CD14-positive monocyte (primary cell): Measurements from ENCODE around the gene OR10G4. TPM values are rescaled to one million over a fixed set of nuclear protein-coding genes. Genes with fewer than 3 reads are reported as not detected.

Experiments used
- DNase-seq, 3 donors: peaks; one replicate each; pipeline ENCODE4 v3.0.0-alpha.2; 2011 to 2022
- H2AFZ ChIP-seq: 2 replicates; pipeline ENCODE4 v1.6.0; 2012; ENCODE audit warnings: mild to moderate bottlenecking, low read depth, low read length, inconsistent platforms; ENCODE audit not compliant: insufficient read depth, poor library complexity, severe bottlenecking
- H3K27ac ChIP-seq, 2 donors: 1 replicate in 1 of 2; 2 replicates in 1 of 2; pipeline ENCODE4 v1.5.1; 2012 to 2013; ENCODE audit warnings: low read length in 2 of 2, control low read depth in 1 of 2, inconsistent platforms in 1 of 2, low read depth in 1 of 2, mild to moderate bottlenecking in 1 of 2
- H3K27me3 ChIP-seq, 2 donors: one replicate each; pipeline versions ENCODE4 v1.6.0 to v1.6.1; 2011 to 2013; ENCODE audit warnings: low read length in 2 of 2; ENCODE audit not compliant: control insufficient read depth in 2 of 2, insufficient read depth in 2 of 2
- H3K36me3 ChIP-seq, 2 donors: replicated peaks in 1 of 2; 1 replicate in 1 of 2; 2 replicates in 1 of 2; pipeline versions ENCODE4 v1.5.1 to v1.6.1; 2012 to 2013; ENCODE audit warnings: low read length in 2 of 2, control low read depth in 1 of 2, inconsistent platforms in 1 of 2, mild to moderate bottlenecking in 1 of 2; ENCODE audit not compliant: insufficient read depth in 2 of 2, control insufficient read depth in 1 of 2
- H3K4me1 ChIP-seq, 2 donors: 1 replicate in 1 of 2; 2 replicates in 1 of 2; pipeline versions ENCODE4 v1.5.1 to v1.6.1; 2012 to 2013; ENCODE audit warnings: low read length in 2 of 2, control low read depth in 1 of 2, inconsistent platforms in 1 of 2, mild to moderate bottlenecking in 1 of 2, moderate library complexity in 1 of 2; ENCODE audit not compliant: insufficient read depth in 2 of 2, control insufficient read depth in 1 of 2
- H3K4me2 ChIP-seq: replicated peaks from 2 replicates; pipeline ENCODE3; 2012; ENCODE audit warnings: low read length, moderate library complexity, mild to moderate bottlenecking; ENCODE audit not compliant: poor library complexity, severe bottlenecking; ENCODE audit errors: extremely low read depth
- H3K4me3 ChIP-seq, 3 experiments: fragments of 200-600 bp in 1 of 3; sonication (generic) in 1 of 3; replicated peaks in 1 of 3; 1 replicate in 2 of 3; 2 replicates in 1 of 3; pipeline ENCODE4 v1.5.1; 2011 to 2013; ENCODE audit warnings: low read length in 3 of 3, mild to moderate bottlenecking in 3 of 3, control low read depth in 2 of 3, low read depth in 2 of 3, inconsistent platforms in 1 of 3, moderate library complexity in 1 of 3
- H3K79me2 ChIP-seq: 2 replicates; pipeline ENCODE4 v1.6.0; 2012; ENCODE audit warnings: mild to moderate bottlenecking, control low read depth, inconsistent platforms, low read length, moderate library complexity; ENCODE audit not compliant: insufficient read depth
- H3K9ac ChIP-seq: 2 replicates; pipeline ENCODE4 v1.6.0; 2017; ENCODE audit warnings: low read length, mild to moderate bottlenecking; ENCODE audit not compliant: insufficient read depth, poor library complexity, severe bottlenecking
- H3K9me3 ChIP-seq, 2 donors: replicated peaks in 1 of 2; 1 replicate in 1 of 2; 2 replicates in 1 of 2; pipeline versions ENCODE4 v1.5.1 to v1.6.1; 2012 to 2013; ENCODE audit warnings: low read length in 2 of 2, control low read depth in 1 of 2; ENCODE audit not compliant: control insufficient read depth in 1 of 2, insufficient read depth in 1 of 2
- H4K20me1 ChIP-seq: 2 replicates; pipeline ENCODE4 v1.6.0; 2012; ENCODE audit warnings: mild to moderate bottlenecking, low read length, control low read depth, moderate library complexity; ENCODE audit not compliant: insufficient read depth
- H3K27ac Mint-ChIP-seq, 7 donors: one replicate each; pipeline ENCODE4 v1.8.0; 2020; ENCODE audit warnings: mild to moderate bottlenecking in 7 of 7, mixed read lengths in 7 of 7, moderate library complexity in 6 of 7, inconsistent platforms in 2 of 7
- H3K27me3 Mint-ChIP-seq, 3 donors: one replicate each; pipeline ENCODE4 v1.8.0; 2021 to 2022; ENCODE audit warnings: low read depth in 3 of 3, mild to moderate bottlenecking in 3 of 3, mixed read lengths in 3 of 3, moderate library complexity in 3 of 3, inconsistent platforms in 1 of 3
- H3K36me3 Mint-ChIP-seq, 2 donors: one replicate each; pipeline ENCODE4 v1.8.0; 2020; ENCODE audit warnings: mixed read lengths in 2 of 2, inconsistent platforms in 1 of 2, mild to moderate bottlenecking in 1 of 2
- H3K4me1 Mint-ChIP-seq: one replicate; pipeline ENCODE4 v1.8.0; 2020; ENCODE audit warnings: mild to moderate bottlenecking, mixed read lengths
- H3K4me3 Mint-ChIP-seq, 2 donors: one replicate each; pipeline ENCODE4 v1.8.0; 2020; ENCODE audit warnings: mild to moderate bottlenecking in 2 of 2, mixed read lengths in 2 of 2, moderate library complexity in 1 of 2
- H3K9me3 Mint-ChIP-seq, 7 donors: one replicate each; pipeline ENCODE4 v1.8.0; 2020 to 2022; ENCODE audit warnings: mixed read lengths in 7 of 7, mild to moderate bottlenecking in 6 of 7, moderate library complexity in 6 of 7, inconsistent platforms in 2 of 7
- CTCF ChIP-seq: fragments of 200-600 bp; IDR thresholded peaks from one replicate; pipeline ENCODE4 v1.8.0; 2022; ENCODE audit warnings: antibody characterized with exemption, mild to moderate bottlenecking
- WGBS: methylation state at CpG from one replicate; pipeline ENCODE4 v1.1.5; 2013; ENCODE audit warnings: missing lambda C conversion rate; ENCODE audit not compliant: insufficient coverage; 5-methylcytosine and 5-hydroxymethylcytosine counted together
- intact Hi-C, 2 donors: fragments of 100-400 bp; cut with micrococcal nuclease; formaldehyde crosslinking; loops; one replicate each; pipeline versions ENCODE4 v1.15.0 to v1.15.1; 2023
- polyA plus RNA-seq, 3 donors: library from polyadenylated mRNA; depleted of rRNA in 1 of 3; unstranded in 2 of 3; stranded (reverse) in 1 of 3; fragments of 300-500 nt in 2 of 3; fragments of >200 nt in 1 of 3; fragmentation: Illumina TruSeq in 2 of 3; gene quantifications; 1 replicate in 2 of 3; 2 replicates in 1 of 3; pipeline ENCODE4 v1.2.3, GENCODE V29; 2012 to 2021

OR10G4 gene
- polyA plus RNA-seq, 3 donors = not detected

- H3K4me1 ChIP-seq = no peaks in the 10 kb centered on the region
- H2AFZ ChIP-seq = no peak within 1 kb of the TSS
- WGBS = no CpG with 5 or more reads among the region's 2 CpGs
- no peak within 1 kb of the TSS for H3K27ac ChIP-seq
- no peaks in the 10 kb centered on the region for H3K9me3 ChIP-seq
- no peak within 1 kb of the TSS for H3K9ac ChIP-seq
- H3K36me3 ChIP-seq = no peaks in the 10 kb centered on the region
- intact Hi-C loops = no loop called here
- H3K27me3 Mint-ChIP-seq = peaks cover 0 to 4% (median 2%) of the 10 kb centered on the region in 3 donors
- no peak within 1 kb of the TSS for H3K27ac Mint-ChIP-seq
- H3K4me1 Mint-ChIP-seq = no peaks in the 10 kb centered on the region
- no peaks in the 10 kb centered on the region for H4K20me1 ChIP-seq
- H3K27me3 ChIP-seq = no peaks in the 10 kb centered on the region
- no peak within 1 kb of the TSS for H3K4me3 ChIP-seq
- no peak for TF ChIP-seq CTCF
- H3K79me2 ChIP-seq = no peaks in the 10 kb centered on the region
- no peak within 1 kb of the TSS for H3K4me2 ChIP-seq
- H3K36me3 Mint-ChIP-seq = no peaks in the 10 kb centered on the region
- no peak within 1 kb of the TSS for H3K4me3 Mint-ChIP-seq
- peaks cover 0 to 2% (median 0%) of the 10 kb centered on the region in 7 donors for H3K9me3 Mint-ChIP-seq
- no peak for DNase-seq
Measured at GRCh38 chr11:124026498-124026897, 13.7 kb downstream of the OR10G4 start, which contains the start of gene OR10G8. Gene OR10G8, plus strand, starts transcription at chr11:124026798. Its CDS starts 2,825 bp downstream, at chr11:124029623.

GRCh38 chr11:124036666-124037065, 23.9 kb downstream of the OR10G4 start:
- Histone ChIP-seq H3K27me3 (no peaks in the 10 kb centered on the region), H3K79me2 (no peaks in the 10 kb centered on the region), H3K9me3 (no peaks in the 10 kb centered on the region), H3K36me3 (no peaks in the 10 kb centered on the region), H3K9ac (no peak overlapping the region), H3K4me1 (no peaks in the 10 kb centered on the region), H4K20me1 (no peaks in the 10 kb centered on the region), H3K4me2 (no peak overlapping the region), H2AFZ (no peak overlapping the region), H3K4me3 (no peak overlapping the region), H3K27ac (no peak overlapping the region)
- Mint-ChIP-seq H3K9me3 (no peaks in the 10 kb centered on the region), H3K36me3 (no peaks in the 10 kb centered on the region), H3K27me3 (peaks cover 0 to 2% (median 0%) of the 10 kb centered on the region in 3 donors), H3K4me1 (no peaks in the 10 kb centered on the region), H3K4me3 (no peak overlapping the region), H3K27ac (no peak overlapping the region)
- intact Hi-C loops = no loop called here
- TF ChIP-seq CTCF = no peak
- no peak for DNase-seq
- WGBS = no CpG with 5 or more reads among the region's 1 CpG
